HepG2 (cell line): ENCODE results near the gene DCAKD. TPM values are rescaled to one million over a fixed set of nuclear protein-coding genes. Genes with fewer than 3 reads are reported as not detected.

Experiments used
- FOSL2 ChIP-seq: sonication (generic); formaldehyde crosslinking; IDR thresholded peaks from 2 replicates; pipeline ENCODE4 v1.4.0; 2020; ENCODE audit warnings: missing genetic modification reagents
- KDM1A ChIP-seq: IDR thresholded peaks from 2 replicates; pipeline ENCODE4 v1.6.1; 2016; ENCODE audit warnings: missing compliant biosample characterization
- NKX3-1 ChIP-seq: sonication (generic); formaldehyde crosslinking; IDR thresholded peaks from 2 replicates; pipeline ENCODE4 v1.5.0; 2020; ENCODE audit warnings: missing genetic modification reagents
- REPIN1 ChIP-seq: sonication (generic); formaldehyde crosslinking; IDR thresholded peaks from 2 replicates; pipeline ENCODE4 v1.8.0; 2022; ENCODE audit warnings: missing genetic modification reagents, low read depth, mild to moderate bottlenecking, borderline replicate concordance
- ZNF260 ChIP-seq: sonication (generic); formaldehyde crosslinking; IDR thresholded peaks from 2 replicates; pipeline ENCODE4 v1.4.0; 2020; ENCODE audit warnings: missing genetic modification reagents, low read depth, mild to moderate bottlenecking, borderline replicate concordance
- ZNF430 ChIP-seq: sonication (generic); formaldehyde crosslinking; IDR thresholded peaks from 2 replicates; pipeline ENCODE4 v1.9.0; 2021; ENCODE audit warnings: mild to moderate bottlenecking, missing genetic modification reagents
- ZNF563 ChIP-seq: sonication (generic); formaldehyde crosslinking; IDR thresholded peaks from 2 replicates; pipeline ENCODE4 v1.8.0; 2022; ENCODE audit warnings: mild to moderate bottlenecking, moderate library complexity, missing genetic modification reagents
- ZNF891 ChIP-seq: sonication (generic); formaldehyde crosslinking; IDR thresholded peaks from 2 replicates; pipeline ENCODE4 v1.5.0; 2020; ENCODE audit warnings: mild to moderate bottlenecking, missing genetic modification reagents
- polyA plus RNA-seq, 8 experiments: library from polyadenylated mRNA; depleted of rRNA in 3 of 8; stranded (reverse) in 7 of 8; unstranded in 1 of 8; fragments of >200 nt; fragmentation: Illumina TruSeq in 4 of 8; extraction: Trizol in 4 of 8; gene quantifications; 2 replicates each; pipeline versions ENCODE4 v1.2.1 to v1.2.3, GENCODE V29; 2011 to 2016; ENCODE audit warnings: low read depth in 4 of 8, missing spikeins in 1 of 8, mixed read lengths in 1 of 8; ENCODE audit not compliant: insufficient read depth in 1 of 8
- total RNA-seq, 5 experiments: library from RNA; depleted of rRNA; stranded (reverse); fragments of >200 nt; fragmentation: Illumina TruSeq; extraction: Trizol; gene quantifications; 2 replicates each; pipeline ENCODE4 v1.2.3, GENCODE V29; 2016; ENCODE audit warnings: low read depth in 1 of 5
- TF ChIP-seq, protein P1 (sequence below), 2 experiments: sonication (generic) in 1 of 2; formaldehyde crosslinking in 1 of 2; IDR thresholded peaks; 2 replicates each; pipeline versions ENCODE4 v1.4.0 to v1.6.1; 2018 to 2020; ENCODE audit warnings: missing genetic modification reagents in 2 of 2, borderline replicate concordance in 1 of 2, low read depth in 1 of 2, mild to moderate bottlenecking in 1 of 2, missing biosample characterization in 1 of 2
- TF ChIP-seq, protein P2 (sequence below): sonication (generic); formaldehyde crosslinking; conservative IDR thresholded peaks from 2 replicates; pipeline ENCODE4 v1.8.0; 2022; ENCODE audit warnings: mild to moderate bottlenecking, moderate library complexity, missing genetic modification reagents

Gene DCAKD
- total and polyA plus RNA-seq, 2 of the 13 experiments (the other 11 are each of a cell fraction or from before 2014, with no cell fraction given), result 25.9 to 29.2 TPM

DNA sequence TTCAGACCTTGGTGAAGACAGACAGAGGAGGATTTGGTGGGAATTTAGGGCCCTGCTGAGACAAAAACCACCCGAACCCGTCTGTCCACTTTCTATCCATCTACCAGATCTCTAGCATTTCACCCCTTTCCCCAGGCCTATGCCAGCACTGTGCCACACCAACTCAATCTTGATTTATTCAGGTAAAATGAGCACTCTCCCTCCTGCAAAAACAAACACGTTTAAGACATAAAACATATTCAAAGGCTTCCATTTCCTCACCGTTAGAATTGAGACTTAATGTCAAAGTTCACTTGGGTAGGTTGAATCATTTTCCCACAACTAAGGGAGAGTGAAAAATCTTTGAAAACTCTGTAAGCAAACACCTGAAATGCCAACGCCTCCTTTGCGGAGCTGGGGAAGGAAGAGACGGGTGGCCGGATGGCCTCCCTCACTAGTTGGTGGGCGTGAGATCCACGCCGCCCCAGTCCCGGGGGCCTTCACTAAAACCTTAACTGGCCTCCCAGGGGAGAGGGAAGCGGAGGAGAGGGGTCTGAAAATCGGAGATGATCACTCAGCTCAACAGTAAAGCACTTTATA is 862 bp downstream of the DCAKD start (continued):
- no peak for TF ChIP-seq REPIN1 (CRISPR knock-in tag)
- TF ChIP-seq ZNF891 (CRISPR knock-in tag), result 0 out of 2 replicates have a peak, but pooled peaks have one; percentile 9
- TF ChIP-seq, protein P1, sequence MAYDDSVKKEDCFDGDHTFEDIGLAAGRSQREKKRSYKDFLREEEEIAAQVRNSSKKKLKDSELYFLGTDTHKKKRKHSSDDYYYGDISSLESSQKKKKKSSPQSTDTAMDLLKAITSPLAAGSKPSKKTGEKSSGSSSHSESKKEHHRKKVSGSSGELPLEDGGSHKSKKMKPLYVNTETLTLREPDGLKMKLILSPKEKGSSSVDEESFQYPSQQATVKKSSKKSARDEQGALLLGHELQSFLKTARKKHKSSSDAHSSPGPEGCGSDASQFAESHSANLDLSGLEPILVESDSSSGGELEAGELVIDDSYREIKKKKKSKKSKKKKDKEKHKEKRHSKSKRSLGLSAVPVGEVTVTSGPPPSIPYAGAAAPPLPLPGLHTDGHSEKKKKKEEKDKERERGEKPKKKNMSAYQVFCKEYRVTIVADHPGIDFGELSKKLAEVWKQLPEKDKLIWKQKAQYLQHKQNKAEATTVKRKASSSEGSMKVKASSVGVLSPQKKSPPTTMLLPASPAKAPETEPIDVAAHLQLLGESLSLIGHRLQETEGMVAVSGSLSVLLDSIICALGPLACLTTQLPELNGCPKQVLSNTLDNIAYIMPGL (CRISPR knock-in tag; IDR thresholded peaks at IDR 0.05; ENCODE audit: borderline replicate concordance in 1 of 2, low read depth in 1 of 2), result peak in 1 of 2 experiments; percentile 68; a peak in 2 of 4 replicates
- peak; percentile 81 for TF ChIP-seq FOSL2 (CRISPR knock-in tag)
- no peak for TF ChIP-seq ZNF260 (CRISPR knock-in tag)
- TF ChIP-seq ZNF430 (CRISPR knock-in tag), result no peak
- TF ChIP-seq, protein P2, sequence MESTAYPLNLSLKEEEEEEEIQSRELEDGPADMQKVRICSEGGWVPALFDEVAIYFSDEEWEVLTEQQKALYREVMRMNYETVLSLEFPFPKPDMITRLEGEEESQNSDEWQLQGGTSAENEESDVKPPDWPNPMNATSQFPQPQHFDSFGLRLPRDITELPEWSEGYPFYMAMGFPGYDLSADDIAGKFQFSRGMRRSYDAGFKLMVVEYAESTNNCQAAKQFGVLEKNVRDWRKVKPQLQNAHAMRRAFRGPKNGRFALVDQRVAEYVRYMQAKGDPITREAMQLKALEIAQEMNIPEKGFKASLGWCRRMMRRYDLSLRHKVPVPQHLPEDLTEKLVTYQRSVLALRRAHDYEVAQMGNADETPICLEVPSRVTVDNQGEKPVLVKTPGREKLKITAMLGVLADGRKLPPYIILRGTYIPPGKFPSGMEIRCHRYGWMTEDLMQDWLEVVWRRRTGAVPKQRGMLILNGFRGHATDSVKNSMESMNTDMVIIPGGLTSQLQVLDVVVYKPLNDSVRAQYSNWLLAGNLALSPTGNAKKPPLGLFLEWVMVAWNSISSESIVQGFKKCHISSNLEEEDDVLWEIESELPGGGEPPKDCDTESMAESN (CRISPR knock-in tag), result no peak
- TF ChIP-seq NKX3-1 (CRISPR knock-in tag), result no peak
- no peak for TF ChIP-seq KDM1A (CRISPR knock-in tag)
- no peak for TF ChIP-seq ZNF563 (CRISPR knock-in tag)
